OCI-LY3 (cell line): ENCODE results near the gene STK35.

Experiments
- CTCF ChIP-seq: fragments of 200-600, 300-600 bp; sonication (generic); IDR thresholded peaks from 2 replicates; pipeline ENCODE4 v1.5.1; 2014; ENCODE audit warnings: antibody characterized with exemption, low read length, low read depth
- EZH2phosphoT487 ChIP-seq: fragments of 200-600 bp; shearing (Covaris generic); IDR thresholded peaks from 2 replicates; pipeline ENCODE4 v1.6.1; 2018; ENCODE audit warnings: antibody characterized with exemption, mixed run types, low read depth

- TF ChIP-seq CTCF (no peak), EZH2phosphoT487 (no peak)
Observed at GRCh38 chr20:2163312-2163711, 61.7 kb downstream of the STK35 start.
